Measurements from ENCODE around the gene TBC1D8. TPM values are rescaled to one million over a fixed set of nuclear protein-coding genes. Genes with fewer than 3 reads are reported as not detected.

TBC1D8 gene
- total and polyA plus RNA-seq, 4 donors = 10.4 to 38.6 (median 13.4) TPM

- Histone ChIP-seq H3K9me3 (ENCODE audit: control insufficient read depth in 4 of 4, low read length in 3 of 4) (no peaks in the 10 kb centered on the region), H3K4me3 (ENCODE audit: low read depth in 1 of 3, low read length in 3 of 3) (no peak overlapping the region), H3K27ac (ENCODE audit: low read depth in 1 of 2, low read length in 2 of 2) (no peak overlapping the region), H3K36me3 (ENCODE audit: control insufficient read depth in 4 of 4, insufficient read depth in 3 of 4, low read depth in 1 of 4, low read length in 3 of 4) (peaks cover 6 to 35% (median 22%) of the 10 kb centered on the region in 4 donors), H3K9ac (ENCODE audit: low read depth in 1 of 2, low read length in 2 of 2) (no peak overlapping the region), H3K4me1 (ENCODE audit: control insufficient read depth in 4 of 4, insufficient read depth in 4 of 4, low read length in 3 of 4) (peaks cover 0 to 3% (median 0%) of the 10 kb centered on the region in 4 donors), H3K27me3 (ENCODE audit: control insufficient read depth in 4 of 4, insufficient read depth in 4 of 4, low read length in 3 of 4) (no peaks in the 10 kb centered on the region)
- no peak for DNase-seq (ENCODE audit: low spot score)
- no peak for TF ChIP-seq EGR1 (IDR thresholded peaks at IDR 0.05; ENCODE audit: low read depth in 2 of 2)
- TF ChIP-seq FOXA2 (IDR thresholded peaks at IDR 0.05) = no peak
- no peak for TF ChIP-seq YY1 (IDR thresholded peaks at IDR 0.05)
- no peak for TF ChIP-seq GABPA (IDR thresholded peaks at IDR 0.05 in 1 of 2, conservative IDR thresholded peaks at IDR 0.05 in 1 of 2)
- no peak for TF ChIP-seq NR2F2 (IDR thresholded peaks at IDR 0.05)
- no peak for TF ChIP-seq FOXA1 (IDR thresholded peaks at IDR 0.05)
- TF ChIP-seq RXRA (IDR thresholded peaks at IDR 0.05) = no peak
- no peak for TF ChIP-seq HNF4A (conservative IDR thresholded peaks at IDR 0.05)
- no peak for TF ChIP-seq REST (IDR thresholded peaks at IDR 0.05)
- no peak for TF ChIP-seq RAD21 (IDR thresholded peaks at IDR 0.05)
- TF ChIP-seq HNF4G (IDR thresholded peaks at IDR 0.05) = no peak
- TF ChIP-seq JUND (IDR thresholded peaks at IDR 0.05) = no peak
- TF ChIP-seq ATF3 (IDR thresholded peaks at IDR 0.05) = no peak
- no peak for TF ChIP-seq ZBTB33 (IDR thresholded peaks at IDR 0.05)
- no peak for TF ChIP-seq TAF1 (conservative IDR thresholded peaks at IDR 0.05)
- no peak for TF ChIP-seq MAX (IDR thresholded peaks at IDR 0.05)
- no peak for TF ChIP-seq CTCF (IDR thresholded peaks at IDR 0.05; ENCODE audit: low read depth, low read length, missing input control)
- TF ChIP-seq SP1 (IDR thresholded peaks at IDR 0.05) = no peak
- WGBS = 55% methylated on average over 8 of the region's 8 CpGs
Measured at GRCh38 chr2:101012054-101012705, 139.0 kb downstream of the TBC1D8 start.
